Epithelial cell of alveolus of lung (primary cell): ENCODE data around the gene APAF1. TPM values are rescaled to one million over a fixed set of nuclear protein-coding genes. Genes with fewer than 3 reads are reported as not detected.

ENCODE experiments used
- total RNA-seq: library from RNA; depleted of rRNA; stranded (reverse); fragments of >200 nt; gene quantifications from 2 replicates; pipeline ENCODE4 v1.2.1, GENCODE V29; 2015

Gene APAF1, protein sequence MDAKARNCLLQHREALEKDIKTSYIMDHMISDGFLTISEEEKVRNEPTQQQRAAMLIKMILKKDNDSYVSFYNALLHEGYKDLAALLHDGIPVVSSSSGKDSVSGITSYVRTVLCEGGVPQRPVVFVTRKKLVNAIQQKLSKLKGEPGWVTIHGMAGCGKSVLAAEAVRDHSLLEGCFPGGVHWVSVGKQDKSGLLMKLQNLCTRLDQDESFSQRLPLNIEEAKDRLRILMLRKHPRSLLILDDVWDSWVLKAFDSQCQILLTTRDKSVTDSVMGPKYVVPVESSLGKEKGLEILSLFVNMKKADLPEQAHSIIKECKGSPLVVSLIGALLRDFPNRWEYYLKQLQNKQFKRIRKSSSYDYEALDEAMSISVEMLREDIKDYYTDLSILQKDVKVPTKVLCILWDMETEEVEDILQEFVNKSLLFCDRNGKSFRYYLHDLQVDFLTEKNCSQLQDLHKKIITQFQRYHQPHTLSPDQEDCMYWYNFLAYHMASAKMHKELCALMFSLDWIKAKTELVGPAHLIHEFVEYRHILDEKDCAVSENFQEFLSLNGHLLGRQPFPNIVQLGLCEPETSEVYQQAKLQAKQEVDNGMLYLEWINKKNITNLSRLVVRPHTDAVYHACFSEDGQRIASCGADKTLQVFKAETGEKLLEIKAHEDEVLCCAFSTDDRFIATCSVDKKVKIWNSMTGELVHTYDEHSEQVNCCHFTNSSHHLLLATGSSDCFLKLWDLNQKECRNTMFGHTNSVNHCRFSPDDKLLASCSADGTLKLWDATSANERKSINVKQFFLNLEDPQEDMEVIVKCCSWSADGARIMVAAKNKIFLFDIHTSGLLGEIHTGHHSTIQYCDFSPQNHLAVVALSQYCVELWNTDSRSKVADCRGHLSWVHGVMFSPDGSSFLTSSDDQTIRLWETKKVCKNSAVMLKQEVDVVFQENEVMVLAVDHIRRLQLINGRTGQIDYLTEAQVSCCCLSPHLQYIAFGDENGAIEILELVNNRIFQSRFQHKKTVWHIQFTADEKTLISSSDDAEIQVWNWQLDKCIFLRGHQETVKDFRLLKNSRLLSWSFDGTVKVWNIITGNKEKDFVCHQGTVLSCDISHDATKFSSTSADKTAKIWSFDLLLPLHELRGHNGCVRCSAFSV (N-terminal part only)
- 14.4 and 15.5 TPM in 2 replicates for total RNA-seq

DNA sequence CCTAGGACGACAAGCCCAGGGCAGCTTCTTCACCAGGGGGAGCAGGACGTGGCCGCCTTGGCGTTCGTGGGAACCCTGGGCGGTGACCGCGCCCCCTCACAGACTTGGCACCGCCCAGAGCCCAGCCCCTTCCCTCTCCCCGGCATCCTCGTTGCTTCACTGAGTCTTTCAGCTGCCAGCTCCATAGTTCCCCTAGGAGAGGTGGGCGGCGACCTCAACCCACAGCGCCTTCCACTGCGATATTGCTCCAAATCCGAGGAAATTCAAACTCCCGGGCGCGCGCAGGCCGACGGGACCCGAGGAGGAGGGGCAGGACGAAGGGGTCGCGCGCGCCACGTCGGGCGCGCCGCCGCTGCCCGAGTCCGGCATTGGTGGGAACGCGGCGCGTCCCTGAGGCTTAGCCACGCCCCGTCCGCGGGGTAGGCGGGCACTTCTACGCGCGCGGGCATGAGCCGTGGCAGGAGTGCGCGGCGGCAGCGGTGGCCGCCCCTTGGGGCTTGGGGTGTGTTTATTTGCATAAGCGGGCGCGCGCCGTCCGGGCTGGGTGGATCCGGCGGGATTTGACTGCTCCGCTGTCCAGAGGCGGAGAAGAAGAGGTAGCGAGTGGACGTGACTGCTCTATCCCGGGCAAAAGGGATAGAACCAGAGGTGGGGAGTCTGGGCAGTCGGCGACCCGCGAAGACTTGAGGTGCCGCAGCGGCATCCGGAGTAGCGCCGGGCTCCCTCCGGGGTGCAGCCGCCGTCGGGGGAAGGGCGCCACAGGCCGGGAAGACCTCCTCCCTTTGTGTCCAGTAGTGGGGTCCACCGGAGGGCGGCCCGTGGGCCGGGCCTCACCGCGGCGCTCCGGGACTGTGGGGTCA, at the start of gene APAF1, which contains the start of gene IKBIP:
Gene APAF1, plus strand, starts transcription at position 579 of the 860 bp plus-strand sequence. CDS start 3,070 bp downstream, outside the sequence.
Gene IKBIP, minus strand, starts transcription at position 77 of the 860 bp plus-strand sequence. CDS start 87 bp downstream, outside the sequence.

Other genes with a start within 250 kb of the APAF1 start
- gene TMPO, start 129.7 kb upstream of the APAF1 start, total RNA-seq = 76.7 and 119 TPM in 2 replicates
- gene SLC25A3, start 51.6 kb upstream of the APAF1 start, total RNA-seq = 663 and 797 TPM in 2 replicates
- gene IKBIP, start 502 bp upstream of the APAF1 start, total RNA-seq = 71.6 and 86.1 TPM in 2 replicates